Stomach (tissue), 4 donors: ENCODE data around the gene UCN.

Source experiments
- CTCF ChIP-seq, 7 experiments: fragments of 450-650 bp in 4 of 7; fragments of 200-600 bp in 3 of 7; sonication (generic) in 3 of 7; IDR thresholded peaks; one replicate each; pipeline ENCODE4 v1.5.1; 2016 to 2019; ENCODE audit warnings: antibody characterized with exemption in 7 of 7, control low read depth in 2 of 7, mild to moderate bottlenecking in 1 of 7
- EP300 ChIP-seq: sonication (generic); formaldehyde crosslinking; IDR thresholded peaks from one replicate; pipeline ENCODE4 v1.6.1; 2017; ENCODE audit warnings: antibody characterized with exemption
- POLR2A ChIP-seq, 4 donors: fragments of 450-650 bp; IDR thresholded peaks; one replicate each; pipeline ENCODE4 v1.6.1; 2016; ENCODE audit warnings: antibody characterized with exemption in 4 of 4, control low read depth in 2 of 4, mild to moderate bottlenecking in 1 of 4, moderate library complexity in 1 of 4

GRCh38 chr2:27353762-27354596 is 45.7 kb upstream of the UCN start:
- TF ChIP-seq CTCF (IDR thresholded peaks at IDR 0.05) = no peak
- TF ChIP-seq POLR2A (IDR thresholded peaks at IDR 0.05) = no peak
- TF ChIP-seq EP300 = no peak
